Stimulated activated CD8-positive, alpha-beta memory T cell treated with anti-CD3 and anti-CD28 coated beads, Interleukin-2, amount 100 ng/mL, for 1 hour (primary cell): ENCODE data around the gene SPEG.
"Not testable (repeated sequence)": the region's sequence is repeated elsewhere in the genome, so short reads cannot be mapped to it uniquely, and the experiment has no call there.

Experiments
- DNase-seq, 2 donors: peaks; one replicate each; pipeline ENCODE4 v3.0.0-alpha.2; 2020; ENCODE audit warnings: low read depth in 2 of 2

The SPEG gene

GRCh38 chr2:219404954-219405353 is 29.7 kb upstream of the SPEG start:
- DNase-seq = no peak

GRCh38 chr2:219405451-219405850 is 29.2 kb upstream of the SPEG start:
- DNase-seq = no peak

- DNase-seq = no peak
Observed at GRCh38 chr2:219405958-219406860, 28.4 kb upstream of the SPEG start.

GRCh38 chr2:219406861-219407230 is 27.8 kb upstream of the SPEG start:
- DNase-seq = no peak

- DNase-seq = not testable (repeated sequence)
Observed at GRCh38 chr2:219407343-219407742, 27.3 kb upstream of the SPEG start.

- no peak for DNase-seq
Observed at GRCh38 chr2:219408204-219408603, 26.4 kb upstream of the SPEG start.

GRCh38 chr2:219408631-219409030 is 26.0 kb upstream of the SPEG start:
- no peak for DNase-seq

GRCh38 chr2:219409619-219410018 is 25.0 kb upstream of the SPEG start:
- no peak for DNase-seq

GRCh38 chr2:219410390-219410789 is 24.3 kb upstream of the SPEG start:
- no peak for DNase-seq

- no peak for DNase-seq
Observed at GRCh38 chr2:219414857-219415256, 19.8 kb upstream of the SPEG start.

GRCh38 chr2:219415580-219416234 is 18.9 kb upstream of the SPEG start:
- no peak for DNase-seq

GRCh38 chr2:219416235-219416602 is 18.4 kb upstream of the SPEG start:
- no peak for DNase-seq

- no peak for DNase-seq
Observed at GRCh38 chr2:219416938-219417337, 17.7 kb upstream of the SPEG start.

- DNase-seq = no peak
Observed at GRCh38 chr2:219417374-219417773, 17.3 kb upstream of the SPEG start.

GRCh38 chr2:219418155-219419011 is 16.3 kb upstream of the SPEG start, which contains the start of gene DES:
Gene DES, plus strand, starts transcription at chr2:219418377. Its CDS starts 86 bp downstream, at chr2:219418463.
- no peak for DNase-seq

GRCh38 chr2:219419012-219419324 is 15.7 kb upstream of the SPEG start:
- no peak for DNase-seq

- no peak for DNase-seq
Observed at GRCh38 chr2:219419331-219420197, 15.1 kb upstream of the SPEG start.

GRCh38 chr2:219420687-219421086 is 14.0 kb upstream of the SPEG start:
- DNase-seq = no peak

GRCh38 chr2:219421323-219421722 is 13.3 kb upstream of the SPEG start:
- DNase-seq = no peak

GRCh38 chr2:219422952-219423534 is 11.6 kb upstream of the SPEG start:
- DNase-seq = no peak
